Mesendoderm (in vitro differentiated cells): Measurements from ENCODE around the gene ZNF618.
A peak's percentile ranks its signal among the peaks of the same experiment; 100 is the strongest.

ENCODE experiments used
- DNase-seq: peaks from one replicate; pipeline ENCODE4 v3.0.0; 2013
- H2AK5ac ChIP-seq: 2 replicates; pipeline ENCODE4 v1.6.1; 2013; ENCODE audit warnings: low read length, inconsistent platforms
- H2BK120ac ChIP-seq: 2 replicates; pipeline ENCODE4 v1.6.1; 2013; ENCODE audit warnings: low read depth, mild to moderate bottlenecking, low read length, moderate library complexity, mixed read lengths
- H2BK15ac ChIP-seq: replicated peaks from 2 replicates; pipeline ENCODE4 v1.6.1; 2013; ENCODE audit warnings: low read depth, mild to moderate bottlenecking, moderate library complexity
- H2BK5ac ChIP-seq: 2 replicates; pipeline ENCODE4 v1.6.1; 2013; ENCODE audit warnings: low read length, inconsistent platforms
- H3K18ac ChIP-seq: 2 replicates; pipeline ENCODE4 v1.6.1; 2013; ENCODE audit warnings: mild to moderate bottlenecking, low read length, mixed read lengths
- H3K23ac ChIP-seq: one replicate; pipeline ENCODE4 v1.6.1; 2013; ENCODE audit warnings: low read length
- H3K27ac ChIP-seq: 2 replicates; pipeline ENCODE4 v1.5.1; 2013; ENCODE audit warnings: low read depth, mild to moderate bottlenecking, inconsistent platforms, low read length, moderate library complexity
- H3K27me3 ChIP-seq: 2 replicates; pipeline ENCODE4 v1.6.1; 2013; ENCODE audit warnings: low read length, control low read depth, mild to moderate bottlenecking, inconsistent platforms; ENCODE audit not compliant: insufficient read depth, poor library complexity
- H3K36me3 ChIP-seq: 2 replicates; pipeline ENCODE4 v1.6.1; 2013; ENCODE audit warnings: low read length, inconsistent platforms; ENCODE audit not compliant: control insufficient read depth, insufficient read depth
- H3K4ac ChIP-seq: one replicate; pipeline ENCODE4 v1.6.1; 2013; ENCODE audit warnings: low read depth, mild to moderate bottlenecking, low read length, moderate library complexity
- H3K4me1 ChIP-seq: 2 replicates; pipeline ENCODE4 v1.6.1; 2013; ENCODE audit warnings: low read depth, low read length, inconsistent platforms; ENCODE audit not compliant: control insufficient read depth
- H3K4me2 ChIP-seq: 2 replicates; pipeline ENCODE4 v1.6.1; 2013; ENCODE audit warnings: low read length
- H3K4me3 ChIP-seq: 2 replicates; pipeline ENCODE4 v1.5.1; 2013; ENCODE audit warnings: mild to moderate bottlenecking, low read length
- H3K56ac ChIP-seq: one replicate; pipeline ENCODE4 v1.6.1; 2013; ENCODE audit warnings: low read length
- H3K79me1 ChIP-seq: 2 replicates; pipeline ENCODE4 v1.6.1; 2013; ENCODE audit warnings: low read length, inconsistent platforms
- H3K79me2 ChIP-seq: 2 replicates; pipeline ENCODE4 v1.6.1; 2013; ENCODE audit warnings: mild to moderate bottlenecking, low read length; ENCODE audit not compliant: control insufficient read depth, insufficient read depth
- H3K9ac ChIP-seq: 2 replicates; pipeline ENCODE4 v1.6.1; 2013; ENCODE audit warnings: low read length, inconsistent platforms
- H4K5ac ChIP-seq: one replicate; pipeline ENCODE4 v1.6.1; 2013; ENCODE audit warnings: low read length
- H4K8ac ChIP-seq: one replicate; pipeline ENCODE4 v1.6.1; 2013; ENCODE audit warnings: low read depth, mild to moderate bottlenecking, control low read depth, low read length, moderate library complexity
- WGBS: extraction: QIAGEN DNeasy Blood & Tissue Kit; methylation state at CpG from one replicate; pipeline ENCODE4 v1.1.7; 2013; ENCODE audit warnings: low lambda C conversion rate, missing lambda C conversion rate; ENCODE audit not compliant: insufficient coverage; ENCODE audit errors: extremely low coverage; 5-methylcytosine and 5-hydroxymethylcytosine counted together

The ZNF618 gene

DNA sequence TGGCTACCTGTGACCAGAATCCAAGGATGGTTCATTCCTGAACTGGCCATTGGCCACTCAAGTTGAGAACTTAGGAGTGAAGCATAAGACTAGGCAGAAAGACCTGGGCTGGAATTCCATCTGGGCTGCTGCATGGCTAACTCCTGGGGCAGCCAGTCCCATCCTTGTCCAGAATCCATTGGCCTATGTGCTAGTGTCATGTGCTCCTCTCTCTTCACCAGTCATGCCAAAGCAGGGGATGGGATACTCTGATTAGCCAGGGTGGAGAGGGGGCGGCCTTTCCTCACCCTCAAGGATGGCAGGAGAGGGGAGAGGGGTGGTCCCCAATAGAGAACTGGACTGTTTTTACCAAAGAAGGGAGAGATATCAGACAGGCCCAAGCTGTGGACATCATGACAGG lies 93.2 kb downstream of the ZNF618 start:
- Histone ChIP-seq H3K27ac (no peak overlapping the region), H3K23ac (no peak overlapping the region), H3K56ac (no peak overlapping the region), H2AK5ac (no peak overlapping the region), H2BK15ac (no peak overlapping the region), H3K4me3 (no peak overlapping the region), H3K79me2 (no peaks in the 10 kb centered on the region), H2BK5ac (no peak overlapping the region), H3K4me2 (no peak overlapping the region), H3K9ac (no peak overlapping the region), H4K5ac (no peak overlapping the region), H3K4me1 (no peaks in the 10 kb centered on the region), H3K79me1 (peaks cover 4% of the 10 kb centered on the region), H3K4ac (no peak overlapping the region), H3K36me3 (peaks cover 3% of the 10 kb centered on the region), H3K18ac (no peak overlapping the region), H2BK120ac (no peak overlapping the region), H4K8ac (no peak overlapping the region), H3K27me3 (no peaks in the 10 kb centered on the region)
- no peak for DNase-seq
- WGBS = no CpG with 5 or more reads among the region's 1 CpG

DNA sequence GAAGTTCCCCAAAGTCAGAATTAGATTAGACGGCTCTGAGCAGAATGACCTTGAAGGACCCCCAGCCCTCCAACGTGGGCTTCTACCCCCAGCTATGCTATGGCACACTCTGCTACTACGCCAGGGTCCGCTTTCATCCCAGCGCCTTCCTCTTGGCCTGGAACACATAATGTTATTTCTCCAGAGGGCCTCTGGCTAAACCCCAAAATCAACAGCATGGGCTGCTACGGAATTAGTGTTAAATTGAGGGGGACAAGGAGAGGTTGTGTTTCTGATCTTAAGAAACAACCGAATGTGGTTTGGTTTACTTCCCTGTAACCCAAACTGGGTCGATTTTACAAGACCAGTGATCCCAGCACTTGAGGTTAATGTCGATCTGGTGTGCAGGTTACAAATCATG lies 97.1 kb downstream of the ZNF618 start:
- H3K4me3 ChIP-seq = no peak overlapping the region
- H3K79me2 ChIP-seq = no peaks in the 10 kb centered on the region
- no peak overlapping the region for H4K5ac ChIP-seq
- no peak for DNase-seq
- H2BK120ac ChIP-seq = no peak overlapping the region
- H3K4ac ChIP-seq = no peak overlapping the region
- no peak overlapping the region for H3K18ac ChIP-seq
- no peak overlapping the region for H2BK5ac ChIP-seq
- H3K56ac ChIP-seq = no peak overlapping the region
- no peaks in the 10 kb centered on the region for H3K27me3 ChIP-seq
- no peak overlapping the region for H3K23ac ChIP-seq
- no peak overlapping the region for H2AK5ac ChIP-seq
- no peak overlapping the region for H3K27ac ChIP-seq
- H3K79me1 ChIP-seq = peaks cover 2% of the 10 kb centered on the region
- no CpG with 5 or more reads among the region's 9 CpGs for WGBS
- no peaks in the 10 kb centered on the region for H3K4me1 ChIP-seq
- H2BK15ac ChIP-seq = no peak overlapping the region
- no peak overlapping the region for H3K9ac ChIP-seq
- H4K8ac ChIP-seq = no peak overlapping the region
- no peaks in the 10 kb centered on the region for H3K36me3 ChIP-seq
- no peak overlapping the region for H3K4me2 ChIP-seq

DNA sequence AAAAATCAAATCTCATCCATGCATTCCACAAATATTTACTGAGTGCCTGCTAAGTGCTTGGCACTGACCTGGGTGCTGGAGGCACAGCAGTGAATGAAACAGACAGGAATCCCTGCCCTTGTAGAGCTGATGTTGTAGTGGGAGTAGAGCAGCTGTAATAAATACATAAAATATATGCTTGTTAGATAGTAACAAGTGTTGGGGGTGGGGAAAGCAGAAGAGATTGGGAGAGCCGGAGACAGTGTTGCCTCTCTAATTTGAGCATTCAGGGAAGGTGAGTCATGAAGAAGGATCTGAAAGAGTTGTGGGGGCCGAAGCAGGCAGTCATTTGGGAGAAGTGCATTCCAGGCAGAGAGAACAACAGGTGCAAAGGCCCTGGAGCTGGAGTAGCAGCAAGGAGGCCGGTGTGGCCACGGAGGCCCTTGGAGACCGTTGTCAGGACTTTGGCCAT lies 97.9 kb downstream of the ZNF618 start:
- Histone ChIP-seq H3K4me1 (no peaks in the 10 kb centered on the region), H3K18ac (no peak overlapping the region), H3K4me3 (no peak overlapping the region), H2AK5ac (no peak overlapping the region), H4K8ac (no peak overlapping the region), H3K27me3 (no peaks in the 10 kb centered on the region), H3K36me3 (no peaks in the 10 kb centered on the region), H3K27ac (no peak overlapping the region), H2BK120ac (no peak overlapping the region), H3K79me2 (no peaks in the 10 kb centered on the region), H3K9ac (no peak overlapping the region), H3K56ac (no peak overlapping the region), H3K4ac (no peak overlapping the region), H4K5ac (no peak overlapping the region), H2BK15ac (no peak overlapping the region), H3K23ac (no peak overlapping the region), H3K4me2 (no peak overlapping the region), H3K79me1 (peaks cover 2% of the 10 kb centered on the region), H2BK5ac (no peak overlapping the region)
- WGBS = no CpG with 5 or more reads among the region's 5 CpGs
- DNase-seq = peak; percentile 33

DNA sequence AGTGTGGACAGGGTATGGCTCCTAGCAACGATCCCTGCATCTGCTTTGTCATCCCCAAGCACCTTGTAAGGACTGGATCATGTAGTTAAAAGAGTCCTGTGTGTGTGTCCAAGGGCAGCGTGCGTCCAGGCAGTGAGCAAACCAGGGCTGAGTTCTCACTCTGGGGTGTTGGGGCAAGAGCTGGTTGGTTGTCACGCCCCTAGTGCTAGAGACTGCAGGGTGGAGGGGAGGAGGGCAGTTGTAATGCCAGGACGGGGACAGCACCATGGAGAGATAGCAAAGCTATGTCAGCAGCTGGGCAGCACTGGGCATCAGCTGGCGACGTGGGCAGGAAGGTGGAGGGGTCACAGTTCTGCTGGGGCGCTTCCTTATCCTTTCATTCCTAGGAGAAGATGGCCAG lies 100.8 kb downstream of the ZNF618 start:
- Histone ChIP-seq H3K9ac (no peak overlapping the region), H3K27ac (no peak overlapping the region), H3K79me2 (no peaks in the 10 kb centered on the region), H2BK120ac (no peak overlapping the region), H3K23ac (no peak overlapping the region), H4K8ac (no peak overlapping the region), H2AK5ac (no peak overlapping the region), H3K56ac (no peak overlapping the region), H3K4me1 (no peaks in the 10 kb centered on the region), H3K27me3 (no peaks in the 10 kb centered on the region), H2BK15ac (no peak overlapping the region), H3K36me3 (no peaks in the 10 kb centered on the region), H3K4me2 (no peak overlapping the region), H3K4ac (no peak overlapping the region), H3K79me1 (peaks cover 2% of the 10 kb centered on the region), H4K5ac (no peak overlapping the region), H3K18ac (no peak overlapping the region), H3K4me3 (no peak overlapping the region), H2BK5ac (no peak overlapping the region)
- no CpG with 5 or more reads among the region's 8 CpGs for WGBS
- DNase-seq = no peak

DNA sequence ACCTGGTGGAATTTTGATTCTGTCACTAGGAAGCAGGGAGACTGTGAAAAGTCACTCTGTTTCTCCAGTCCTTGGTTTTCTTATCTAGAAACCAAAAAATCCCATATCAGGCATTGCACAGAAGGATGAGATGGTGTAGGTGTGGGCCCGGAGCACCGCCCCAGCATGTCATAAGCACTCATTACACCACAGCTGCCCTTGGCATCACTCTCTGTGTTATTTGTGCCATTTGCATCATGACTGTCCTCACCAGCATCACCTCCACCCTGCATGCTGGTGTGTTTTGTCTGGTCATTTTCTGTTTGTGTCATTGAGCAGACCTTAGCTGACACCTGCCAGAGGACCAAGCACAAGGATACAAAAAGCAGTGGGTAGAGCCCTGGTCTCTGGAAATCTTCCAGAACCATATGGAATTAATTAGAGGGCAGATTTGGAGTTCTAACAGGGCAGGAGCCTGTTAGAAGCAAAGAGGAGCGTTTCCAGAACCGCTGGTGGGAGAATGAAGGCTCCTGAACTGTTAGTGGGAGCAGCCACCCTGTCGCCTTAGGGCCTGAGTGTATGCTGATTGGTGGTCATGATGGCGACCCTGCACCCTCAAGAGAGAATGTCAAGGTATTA lies 102.7 kb downstream of the ZNF618 start:
- Histone ChIP-seq H3K9ac (no peak overlapping the region), H3K56ac (no peak overlapping the region), H3K36me3 (no peaks in the 10 kb centered on the region), H3K27me3 (no peaks in the 10 kb centered on the region), H3K23ac (no peak overlapping the region), H3K79me2 (no peaks in the 10 kb centered on the region), H3K79me1 (peaks cover 2% of the 10 kb centered on the region), H4K5ac (no peak overlapping the region), H2BK5ac (no peak overlapping the region), H3K18ac (no peak overlapping the region), H3K4me3 (no peak overlapping the region), H3K4ac (no peak overlapping the region), H2BK15ac (no peak overlapping the region), H3K27ac (no peak overlapping the region), H3K4me1 (no peaks in the 10 kb centered on the region), H4K8ac (no peak overlapping the region), H2AK5ac (no peak overlapping the region), H3K4me2 (no peak overlapping the region), H2BK120ac (no peak overlapping the region)
- no CpG with 5 or more reads among the region's 6 CpGs for WGBS
- DNase-seq = no peak
